KOPT-K1 (cell line): ENCODE data around the gene MGP.

Source experiments
- H3K27ac ChIP-seq: fragments of 200-600 bp; sonication (generic); 2 replicates; pipeline ENCODE4 v1.5.1; 2016; ENCODE audit warnings: antibody characterized with exemption, mild to moderate bottlenecking, low read depth, low read length; ENCODE audit not compliant: poor library complexity, severe bottlenecking
- H3K36me3 ChIP-seq: fragments of 200-600 bp; sonication (generic); 2 replicates; pipeline ENCODE4 v1.5.1; 2017; ENCODE audit warnings: antibody characterized with exemption, mild to moderate bottlenecking, low read length, moderate library complexity; ENCODE audit not compliant: insufficient read depth
- H3K9me3 ChIP-seq: fragments of 200-600 bp; sonication (generic); 2 replicates; pipeline ENCODE4 v1.5.1; 2017; ENCODE audit warnings: antibody characterized with exemption, low read length, mild to moderate bottlenecking; ENCODE audit not compliant: insufficient read depth, poor library complexity, severe bottlenecking

Gene MGP

DNA sequence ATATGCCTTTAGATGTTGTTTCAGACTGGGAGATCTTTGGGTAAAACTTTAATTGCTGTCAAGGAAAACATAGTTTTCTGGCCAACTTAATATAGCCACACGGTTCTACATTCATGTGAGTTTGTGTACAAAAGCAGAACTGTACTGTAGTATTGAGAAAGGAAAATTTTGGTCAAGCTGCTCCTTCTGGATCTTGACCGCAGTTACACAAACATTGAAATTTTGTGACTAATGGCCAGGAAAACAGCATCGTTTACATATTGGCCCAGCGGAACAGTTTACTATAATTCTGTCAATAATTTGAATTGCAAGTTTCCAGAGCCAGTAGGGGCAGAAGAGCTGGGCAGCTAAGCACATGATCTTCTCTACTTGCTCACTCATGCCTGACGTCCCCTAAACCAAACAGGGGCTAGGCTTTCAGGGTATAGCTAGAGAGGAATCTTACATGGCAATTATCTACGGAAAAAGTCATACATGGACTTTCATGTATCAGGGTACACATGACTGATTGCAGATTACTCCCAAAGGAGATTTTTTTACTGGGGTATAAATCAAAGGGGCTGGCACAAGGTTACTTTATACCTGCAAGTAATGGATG, 31.0 kb downstream of the MGP start:
- Histone ChIP-seq H3K9me3 (peaks cover 2% of the 10 kb centered on the region), H3K36me3 (no peaks in the 10 kb centered on the region), H3K27ac (no peak overlapping the region)

DNA sequence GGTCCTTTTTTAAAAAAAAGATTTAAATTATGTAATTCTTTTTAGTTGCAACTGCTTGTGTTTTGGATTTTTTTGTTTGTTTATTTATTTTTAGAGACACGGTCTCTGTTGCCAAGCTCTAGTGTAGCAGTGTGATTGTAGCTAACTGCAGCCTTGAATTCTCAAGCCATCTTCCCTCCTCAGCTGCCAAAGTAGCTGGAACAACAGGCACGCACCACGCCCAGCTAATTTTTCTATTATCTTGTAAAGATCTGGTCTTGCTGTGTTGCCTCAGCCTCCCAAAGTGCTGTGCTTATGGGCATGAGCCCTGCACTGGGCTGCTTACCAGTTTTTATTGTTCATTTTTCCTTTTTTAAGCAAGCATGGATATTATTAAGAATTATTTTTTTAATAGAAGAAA, 31.7 kb downstream of the MGP start:
- Histone ChIP-seq H3K36me3 (no peaks in the 10 kb centered on the region), H3K27ac (no peak overlapping the region), H3K9me3 (no peaks in the 10 kb centered on the region)

DNA sequence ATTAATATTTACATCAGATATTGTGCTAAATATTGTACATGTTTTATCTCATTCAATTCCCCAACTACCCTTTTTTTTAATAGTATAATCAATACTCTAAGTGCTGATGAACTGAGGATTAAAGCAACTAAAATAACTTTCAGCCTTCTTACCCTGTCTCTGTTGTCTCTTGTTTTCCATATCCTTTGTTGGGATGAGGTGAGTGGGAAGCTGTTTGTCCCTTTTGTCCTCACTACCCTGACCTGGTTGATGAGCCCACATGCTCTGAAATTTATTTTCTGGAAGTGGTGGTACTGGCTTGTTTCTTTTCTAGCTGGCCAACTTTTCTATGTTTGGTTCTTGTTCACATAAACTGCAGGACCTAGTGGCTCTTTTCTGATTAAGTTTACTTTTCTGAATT, 32.8 kb downstream of the MGP start:
- H3K36me3 ChIP-seq = no peaks in the 10 kb centered on the region
- H3K9me3 ChIP-seq = no peaks in the 10 kb centered on the region
- no peak overlapping the region for H3K27ac ChIP-seq

DNA sequence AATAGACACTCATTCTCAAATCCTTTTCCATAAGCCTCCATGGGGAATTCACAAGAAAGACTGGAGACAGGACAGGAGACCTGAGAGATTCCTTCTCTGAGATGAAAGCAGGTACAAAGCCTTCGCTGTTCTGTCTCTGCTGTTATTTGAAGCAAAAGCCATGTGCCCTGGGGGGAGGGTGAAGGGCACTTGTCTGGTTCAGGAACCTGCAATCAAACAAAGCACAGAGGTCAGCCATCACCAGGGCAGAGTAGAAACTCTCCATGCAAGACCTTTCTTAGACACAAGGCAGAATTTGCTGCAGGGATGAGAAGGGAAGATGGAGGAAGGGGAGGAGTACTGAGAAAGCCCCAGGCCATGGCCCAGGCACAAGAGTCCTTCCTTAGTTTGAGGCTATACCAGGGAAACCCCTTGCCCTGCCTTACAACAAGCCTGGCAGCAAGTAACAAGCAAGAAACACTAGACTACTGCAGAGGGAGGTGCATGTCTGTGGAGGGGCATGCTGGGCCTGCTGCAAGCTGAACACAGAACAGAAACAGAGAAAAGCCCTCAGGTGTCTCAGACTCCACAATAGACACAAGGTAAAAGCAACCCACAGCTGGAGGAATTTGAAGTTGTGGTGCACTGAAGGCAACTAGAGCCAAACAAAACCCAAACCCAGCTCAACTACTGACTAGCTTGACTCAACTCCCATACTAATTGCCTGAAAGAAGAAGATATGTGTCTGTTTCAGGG, 34.6 kb downstream of the MGP start:
- no peaks in the 10 kb centered on the region for H3K36me3 ChIP-seq
- H3K27ac ChIP-seq = no peak overlapping the region
- H3K9me3 ChIP-seq = no peaks in the 10 kb centered on the region

DNA sequence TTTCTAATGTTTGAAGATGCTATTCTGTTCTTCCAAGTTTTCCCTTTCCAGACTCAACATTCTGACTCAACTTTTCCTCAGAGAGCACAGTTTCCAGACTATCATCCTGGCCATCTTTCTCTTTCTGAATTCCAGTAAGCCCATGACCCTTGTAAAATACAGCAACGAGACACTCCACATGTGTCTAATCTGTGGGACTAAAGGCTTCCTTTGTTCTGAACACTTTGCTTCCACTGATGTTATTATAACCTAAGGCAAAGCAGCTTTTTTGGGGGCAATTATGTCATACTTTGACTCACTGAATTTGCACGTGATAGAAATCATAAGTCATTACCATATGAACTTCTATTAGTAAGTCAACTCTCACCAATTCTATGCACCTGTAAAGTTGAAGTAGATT, 36.0 kb downstream of the MGP start:
- Histone ChIP-seq H3K27ac (no peak overlapping the region), H3K9me3 (no peaks in the 10 kb centered on the region), H3K36me3 (no peaks in the 10 kb centered on the region)

DNA sequence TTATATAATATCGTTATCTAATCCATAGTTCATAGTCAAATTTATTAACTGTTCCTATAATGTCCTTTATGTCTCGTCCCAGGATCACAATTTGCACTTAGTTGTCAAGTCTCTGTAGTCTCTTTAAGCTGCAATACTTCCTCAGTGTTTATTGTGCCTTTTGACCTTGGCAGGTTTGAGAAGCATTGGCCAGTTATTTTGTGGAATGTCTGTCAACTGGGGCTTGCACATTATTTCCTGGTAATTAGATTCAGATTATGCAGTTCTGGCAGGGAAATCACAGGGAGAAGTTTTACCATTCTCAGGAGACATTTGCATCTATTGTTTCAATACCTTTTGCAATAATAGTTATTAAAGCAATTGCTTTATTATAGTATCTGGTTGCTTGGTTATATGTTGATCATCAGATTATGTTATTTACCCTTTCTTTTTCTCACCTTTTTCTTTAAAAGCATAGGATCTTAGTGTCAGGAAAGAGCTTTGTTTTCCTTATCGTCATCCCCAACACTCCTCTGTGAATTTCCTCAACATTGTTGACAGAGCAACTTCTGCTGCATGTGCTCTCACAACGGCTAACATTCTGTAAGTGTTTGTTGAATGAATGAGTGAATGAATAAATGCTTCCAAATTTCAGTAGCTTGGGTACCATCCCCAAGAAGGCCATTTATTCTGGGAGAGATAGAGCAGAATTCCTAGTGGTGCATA, 38.6 kb downstream of the MGP start:
- no peak overlapping the region for H3K27ac ChIP-seq
- H3K36me3 ChIP-seq = no peaks in the 10 kb centered on the region
- no peaks in the 10 kb centered on the region for H3K9me3 ChIP-seq

DNA sequence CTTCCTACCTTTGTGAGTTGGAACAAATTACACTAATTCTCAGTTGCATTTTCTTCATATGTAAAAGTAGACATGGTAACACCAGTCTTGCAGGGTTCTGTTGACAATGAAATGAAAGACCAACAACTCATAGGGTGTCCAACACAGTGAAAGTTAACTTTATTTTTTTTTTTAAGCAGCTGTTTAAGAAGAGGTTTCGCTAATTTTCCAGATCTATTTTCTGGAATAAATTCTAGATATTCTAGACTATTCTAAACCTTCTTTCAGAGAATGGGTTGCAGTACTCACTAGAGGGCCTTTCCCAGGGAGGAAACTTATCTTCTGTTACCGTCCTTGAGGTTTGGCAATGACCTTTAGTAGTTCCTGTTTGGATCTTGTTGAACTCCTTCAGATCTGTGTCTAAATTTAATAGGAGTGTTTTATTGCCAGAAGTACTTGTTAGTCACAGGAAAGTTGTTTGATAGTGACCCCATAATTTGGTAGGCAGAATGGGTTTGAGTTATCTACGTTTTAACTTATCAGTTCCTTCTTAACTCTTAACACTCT, 39.5 kb downstream of the MGP start:
- no peaks in the 10 kb centered on the region for H3K9me3 ChIP-seq
- H3K27ac ChIP-seq = no peak overlapping the region
- no peaks in the 10 kb centered on the region for H3K36me3 ChIP-seq

DNA sequence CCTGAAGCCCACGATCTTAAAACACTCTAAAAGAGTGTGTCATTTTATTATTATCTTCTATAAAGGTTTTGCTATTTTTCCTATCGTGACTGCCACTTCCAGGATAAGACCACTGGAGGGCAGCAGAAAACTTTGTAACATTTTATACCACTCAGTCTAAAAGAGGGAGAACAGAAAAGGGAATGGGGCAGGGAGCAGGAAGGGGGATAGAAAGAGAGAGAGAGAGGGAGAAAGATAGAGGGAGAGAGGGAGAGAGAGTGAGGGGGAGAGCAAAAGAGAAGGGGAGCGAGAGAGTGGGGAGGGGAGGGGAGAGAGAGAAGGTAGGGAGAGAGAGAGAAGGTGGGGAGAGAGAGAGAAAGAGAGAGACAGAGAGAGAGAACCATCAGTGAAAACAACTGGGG, 40.3 kb downstream of the MGP start:
- H3K27ac ChIP-seq = no peak overlapping the region
- no peaks in the 10 kb centered on the region for H3K36me3 ChIP-seq
- no peaks in the 10 kb centered on the region for H3K9me3 ChIP-seq

DNA sequence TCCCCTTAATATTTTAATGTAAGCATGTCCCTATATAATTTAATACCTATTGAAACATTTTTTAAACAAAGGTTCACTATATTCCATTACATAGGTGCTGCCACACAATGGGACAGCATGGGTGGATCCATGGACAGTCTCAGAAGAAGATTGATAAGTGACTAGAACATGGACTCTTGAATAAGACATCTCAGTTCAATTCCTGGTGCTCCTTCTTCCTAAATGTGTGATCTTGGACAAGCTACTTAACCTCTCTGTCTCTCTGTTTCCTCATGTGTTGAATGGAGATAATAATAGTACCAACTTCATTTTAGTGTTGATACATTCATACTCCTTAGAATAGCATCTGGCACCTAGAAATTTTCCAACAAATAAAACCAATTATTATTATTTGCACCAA, 41.3 kb downstream of the MGP start:
- Histone ChIP-seq H3K27ac (no peak overlapping the region), H3K9me3 (no peaks in the 10 kb centered on the region), H3K36me3 (no peaks in the 10 kb centered on the region)

DNA sequence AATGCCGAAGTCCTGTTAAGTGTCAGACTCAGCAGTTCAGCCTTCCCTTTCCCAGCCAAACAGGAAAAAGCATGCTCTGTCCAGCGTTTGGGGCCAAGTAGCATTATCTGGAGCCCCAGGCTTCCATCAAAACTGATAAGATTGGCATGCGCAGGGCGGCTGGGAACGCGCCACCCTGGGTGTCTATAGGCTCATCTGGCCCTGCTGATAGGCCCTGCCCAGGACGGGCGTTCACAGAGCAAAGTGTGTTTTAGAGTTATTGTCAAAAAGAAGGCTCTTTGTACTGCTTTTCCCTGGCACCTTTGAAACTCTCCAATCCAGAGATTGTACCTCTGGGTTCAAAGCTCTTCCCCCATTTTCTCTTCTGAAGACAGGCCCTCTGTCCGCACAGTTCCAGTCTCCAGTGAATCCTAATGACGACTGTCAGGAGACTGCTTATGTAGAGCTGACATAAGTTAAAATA, 42.2 kb downstream of the MGP start, which contains the start of gene ART4:
ART4 (minus strand) TSS at position 102 of the 463 bp plus-strand sequence. CDS start 413 bp downstream, outside the sequence.
- H3K36me3 ChIP-seq = no peaks in the 10 kb centered on the region

DNA sequence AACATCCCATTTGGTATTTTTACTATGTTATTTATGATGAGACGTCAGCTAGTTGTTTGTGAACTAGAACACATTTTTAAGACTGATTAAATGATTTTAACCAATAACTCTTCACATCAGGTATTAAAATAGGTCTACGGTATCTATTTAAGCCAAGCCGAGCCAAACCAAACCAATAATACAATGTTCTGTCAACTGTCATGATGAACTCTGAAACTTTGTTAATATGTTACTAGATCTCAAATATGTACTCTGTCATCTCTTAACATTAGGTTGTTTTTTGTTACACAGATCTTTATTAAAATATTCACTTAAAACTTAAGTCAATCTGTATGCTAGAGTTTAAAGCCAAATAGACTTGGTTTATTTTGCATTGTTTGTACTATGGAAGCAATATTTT, 43.3 kb downstream of the MGP start:
- no peaks in the 10 kb centered on the region for H3K9me3 ChIP-seq
- no peaks in the 10 kb centered on the region for H3K36me3 ChIP-seq
- no peak overlapping the region for H3K27ac ChIP-seq

More for the DNA sequence above, 42.2 kb downstream of the MGP start, which contains the start of gene ART4:
- Histone ChIP-seq H3K9me3 (no peaks in the 10 kb centered on the region), H3K27ac (no peak within 1 kb of the TSS)

DNA sequence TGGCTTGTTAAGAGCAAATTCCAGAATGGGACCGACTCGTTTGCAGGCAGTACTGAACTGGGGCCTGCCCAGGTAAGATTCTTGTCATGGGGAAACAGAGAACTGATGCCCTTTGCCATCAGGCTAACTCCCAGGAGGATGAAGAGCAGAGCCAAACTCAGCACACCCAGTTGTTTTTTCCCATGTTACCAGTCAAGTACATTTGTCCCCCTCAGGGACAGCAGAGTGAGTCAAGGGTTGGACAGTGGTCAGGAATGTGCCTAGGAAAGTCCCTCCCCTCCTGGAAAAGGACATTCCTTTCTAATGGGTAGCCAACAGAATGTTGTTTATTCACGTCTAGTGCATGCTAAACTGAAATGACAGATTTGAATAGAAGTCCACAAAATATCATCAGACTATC, 43.9 kb downstream of the MGP start:
- H3K27ac ChIP-seq = no peak overlapping the region

DNA sequence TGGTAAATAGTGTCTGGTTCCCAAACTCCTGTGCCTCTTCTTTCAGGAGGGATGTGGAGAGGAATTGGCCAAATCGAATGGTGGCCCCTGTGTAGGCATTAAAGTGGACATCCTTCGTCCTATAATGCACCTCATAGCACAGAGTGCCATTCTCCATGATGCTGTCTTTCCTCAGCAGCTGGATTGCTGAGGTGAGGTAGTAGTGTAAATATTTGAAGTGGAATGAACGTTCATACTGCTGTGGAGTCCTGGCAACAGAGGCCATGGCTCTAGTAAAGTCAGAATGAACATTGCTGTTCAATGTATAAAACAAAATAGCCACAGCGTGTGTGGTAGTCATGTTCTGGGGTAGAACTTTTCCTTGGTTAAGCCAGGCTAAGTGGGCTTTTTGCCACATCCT, 45.0 kb downstream of the MGP start:
- Histone ChIP-seq H3K27ac (no peak overlapping the region), H3K36me3 (no peaks in the 10 kb centered on the region)

More for the DNA sequence above, 43.9 kb downstream of the MGP start:
- Histone ChIP-seq H3K36me3 (no peaks in the 10 kb centered on the region), H3K9me3 (no peaks in the 10 kb centered on the region)

DNA sequence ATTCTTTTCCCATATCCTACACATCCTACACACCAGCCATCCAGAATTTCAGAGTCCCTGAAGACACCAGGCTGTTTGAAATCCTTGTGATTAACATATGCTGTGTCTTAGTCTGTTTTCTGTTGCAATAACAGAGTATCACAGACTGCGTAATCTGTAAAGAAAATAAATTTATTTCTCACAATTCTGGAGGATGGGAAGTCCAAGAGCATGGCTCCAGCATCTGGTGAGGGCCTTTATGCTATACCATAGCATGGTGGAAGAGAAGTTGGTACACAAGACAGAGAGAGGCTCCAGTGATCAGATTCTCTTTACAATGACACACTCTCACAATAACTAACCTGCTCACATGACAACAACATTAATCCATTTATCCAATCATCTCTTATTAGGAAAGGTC, 46.4 kb downstream of the MGP start:
- no peaks in the 10 kb centered on the region for H3K9me3 ChIP-seq
- no peak overlapping the region for H3K27ac ChIP-seq
- no peaks in the 10 kb centered on the region for H3K36me3 ChIP-seq

More for the DNA sequence above, 45.0 kb downstream of the MGP start:
- H3K9me3 ChIP-seq = no peaks in the 10 kb centered on the region
